ENCODE data around the gene CRYGN.

Gene CRYGN

DNA sequence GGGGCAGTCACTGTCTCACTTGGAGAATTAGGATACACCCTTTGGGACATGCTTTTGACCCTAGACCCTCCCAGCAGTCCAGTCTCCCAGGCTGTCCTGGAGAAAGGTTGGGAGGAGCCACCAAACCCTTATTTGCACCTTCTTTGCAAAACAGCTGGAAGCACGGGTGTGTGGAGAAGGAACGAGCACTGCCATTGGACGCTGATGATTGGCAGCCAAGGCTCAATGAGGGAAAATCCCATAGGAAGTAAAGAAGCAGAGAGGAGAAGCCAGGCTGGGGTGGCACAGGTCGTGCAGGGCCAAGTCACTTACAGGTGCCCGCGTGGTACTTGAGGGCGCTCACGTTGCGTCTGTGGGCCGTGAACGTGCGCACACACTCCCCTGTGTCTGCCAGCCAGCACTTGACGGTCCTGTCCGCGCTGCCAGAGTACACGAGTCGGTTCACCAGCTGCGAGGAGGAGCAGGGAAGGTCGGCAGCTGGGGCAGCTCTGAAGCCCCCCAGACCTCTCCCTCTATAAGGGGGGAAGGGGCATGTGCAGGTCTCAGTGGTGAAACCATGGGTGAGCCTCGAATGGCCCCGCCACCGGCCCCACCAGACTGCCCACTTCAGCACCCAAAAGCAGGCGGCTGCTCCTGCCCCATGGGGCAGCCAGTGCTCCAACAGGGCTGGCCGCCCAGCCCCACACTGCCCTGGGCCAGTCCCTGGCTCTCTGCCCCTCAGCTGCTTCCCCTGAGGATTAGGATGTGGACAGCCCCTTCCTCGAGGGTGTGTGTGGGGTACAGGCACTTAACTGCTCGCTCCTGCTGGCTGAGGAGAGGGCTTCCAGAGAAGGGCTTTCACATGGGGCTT is 54.9 kb downstream of the CRYGN start:
- Histone ChIP-seq H2AFZ (ENCODE audit: low read depth, low read length) (no peak overlapping the region), H3K9ac (ENCODE audit: low read depth, low read length) (no peak overlapping the region), H3K4me3 (ENCODE audit: low read depth in 1 of 2, low read length in 2 of 2) (no peak overlapping the region), H3K27me3 (ENCODE audit: insufficient read depth, low read length, poor library complexity) (no peaks in the 10 kb centered on the region), H3K79me2 (ENCODE audit: insufficient read depth, low read length) (no peaks in the 10 kb centered on the region), H3K4me2 (ENCODE audit: insufficient read depth, low read length) (no peak overlapping the region), H4K20me1 (ENCODE audit: insufficient read depth, low read length) (no peaks in the 10 kb centered on the region), H3K9me3 (ENCODE audit: insufficient read depth, low read length, severe bottlenecking) (no peaks in the 10 kb centered on the region), H3K27ac (ENCODE audit: low read length) (no peak overlapping the region), H3K36me3 (ENCODE audit: insufficient read depth, low read length) (no peaks in the 10 kb centered on the region), H3K4me1 (ENCODE audit: insufficient read depth, low read length) (no peaks in the 10 kb centered on the region)
- no peak for TF ChIP-seq EZH2 (IDR thresholded peaks at IDR 0.05; ENCODE audit: borderline replicate concordance, low read depth, low read length, severe bottlenecking)
- TF ChIP-seq, protein P1, sequence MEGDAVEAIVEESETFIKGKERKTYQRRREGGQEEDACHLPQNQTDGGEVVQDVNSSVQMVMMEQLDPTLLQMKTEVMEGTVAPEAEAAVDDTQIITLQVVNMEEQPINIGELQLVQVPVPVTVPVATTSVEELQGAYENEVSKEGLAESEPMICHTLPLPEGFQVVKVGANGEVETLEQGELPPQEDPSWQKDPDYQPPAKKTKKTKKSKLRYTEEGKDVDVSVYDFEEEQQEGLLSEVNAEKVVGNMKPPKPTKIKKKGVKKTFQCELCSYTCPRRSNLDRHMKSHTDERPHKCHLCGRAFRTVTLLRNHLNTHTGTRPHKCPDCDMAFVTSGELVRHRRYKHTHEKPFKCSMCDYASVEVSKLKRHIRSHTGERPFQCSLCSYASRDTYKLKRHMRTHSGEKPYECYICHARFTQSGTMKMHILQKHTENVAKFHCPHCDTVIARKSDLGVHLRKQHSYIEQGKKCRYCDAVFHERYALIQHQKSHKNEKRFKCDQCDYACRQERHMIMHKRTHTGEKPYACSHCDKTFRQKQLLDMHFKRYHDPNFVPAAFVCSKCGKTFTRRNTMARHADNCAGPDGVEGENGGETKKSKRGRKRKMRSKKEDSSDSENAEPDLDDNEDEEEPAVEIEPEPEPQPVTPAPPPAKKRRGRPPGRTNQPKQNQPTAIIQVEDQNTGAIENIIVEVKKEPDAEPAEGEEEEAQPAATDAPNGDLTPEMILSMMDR (IDR thresholded peaks at IDR 0.05; ENCODE audit: borderline replicate concordance, extremely low read depth, low read length, poor library complexity, severe bottlenecking), result no peak
- DNase-seq, result no peak
- ATAC-seq (ENCODE audit: insufficient read depth, low read depth), result no peak

DNA sequence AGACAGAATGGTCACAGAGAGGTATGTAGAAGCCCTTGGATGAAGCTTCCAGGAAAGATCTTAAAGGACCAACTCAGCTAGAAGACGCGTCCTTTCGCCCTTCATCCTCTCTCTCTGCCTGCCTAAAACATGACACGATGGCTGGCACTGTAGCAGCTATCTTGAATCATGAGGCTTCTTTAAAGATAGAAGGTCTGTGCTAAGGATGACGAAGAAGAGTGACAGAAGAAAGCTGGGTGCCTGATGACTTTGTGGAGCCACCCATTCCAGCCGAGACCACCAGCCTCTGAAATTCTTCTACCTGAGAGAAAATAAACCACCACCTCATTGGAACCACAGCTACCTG is 55.6 kb downstream of the CRYGN start:
- Histone ChIP-seq H3K27ac (ENCODE audit: low read length) (no peak overlapping the region), H3K4me2 (ENCODE audit: insufficient read depth, low read length) (no peak overlapping the region), H3K9ac (ENCODE audit: low read depth, low read length) (no peak overlapping the region), H3K9me3 (ENCODE audit: insufficient read depth, low read length, severe bottlenecking) (no peaks in the 10 kb centered on the region), H3K27me3 (ENCODE audit: insufficient read depth, low read length, poor library complexity) (no peaks in the 10 kb centered on the region), H4K20me1 (ENCODE audit: insufficient read depth, low read length) (no peaks in the 10 kb centered on the region), H3K79me2 (ENCODE audit: insufficient read depth, low read length) (no peaks in the 10 kb centered on the region), H3K4me3 (ENCODE audit: low read depth in 1 of 2, low read length in 2 of 2) (no peak overlapping the region), H3K36me3 (ENCODE audit: insufficient read depth, low read length) (peaks cover 6% of the 10 kb centered on the region; the same call in 1 of the 2 replicates), H3K4me1 (ENCODE audit: insufficient read depth, low read length) (no peaks in the 10 kb centered on the region), H2AFZ (ENCODE audit: low read depth, low read length) (no peak overlapping the region)
- DNase-seq (no peak), ATAC-seq (ENCODE audit: insufficient read depth, low read depth) (no peak)
- TF ChIP-seq, protein P1 (IDR thresholded peaks at IDR 0.05; ENCODE audit: borderline replicate concordance, extremely low read depth, low read length, poor library complexity, severe bottlenecking), result no peak
- TF ChIP-seq EZH2 (IDR thresholded peaks at IDR 0.05; ENCODE audit: borderline replicate concordance, low read depth, low read length, severe bottlenecking), result no peak

DNA sequence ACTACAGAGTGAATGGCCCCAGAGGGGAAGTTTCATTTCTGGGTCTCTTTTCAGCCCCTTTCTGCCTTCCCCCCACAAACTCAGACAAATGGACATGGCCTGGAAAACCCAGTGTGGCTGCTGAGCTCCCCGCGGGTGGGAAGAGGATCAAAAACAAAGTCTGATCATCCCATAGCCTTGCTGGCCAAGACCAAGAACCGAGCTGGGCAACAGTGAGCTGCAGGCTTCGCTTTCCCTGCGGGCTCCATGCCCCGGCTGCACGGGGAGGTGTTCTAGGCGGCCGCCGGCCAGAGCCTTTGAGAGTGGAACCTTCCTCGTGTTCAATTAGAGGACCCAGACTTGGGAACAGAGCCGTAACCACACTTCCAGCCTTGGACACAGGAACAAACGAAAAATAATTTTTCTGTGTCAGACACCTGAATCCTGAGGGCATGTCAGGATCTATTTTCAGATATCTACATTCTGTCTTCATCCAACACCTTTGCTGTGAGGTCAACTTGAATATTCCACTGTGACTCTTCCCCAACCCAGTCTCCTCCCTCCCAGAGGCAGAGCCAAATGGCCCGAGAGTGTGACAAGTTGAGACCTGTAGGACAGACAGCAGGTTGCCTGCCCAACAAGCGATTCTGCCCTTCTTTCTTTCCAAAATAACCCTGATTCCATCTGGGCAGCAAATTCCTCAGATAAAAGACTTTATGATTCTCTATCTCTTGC is 56.1 kb downstream of the CRYGN start:
- no peak for DNase-seq
- Histone ChIP-seq H3K9ac (ENCODE audit: low read depth, low read length) (no peak overlapping the region), H3K27ac (ENCODE audit: low read length) (no peak overlapping the region)

More for the DNA sequence above, 56.1 kb downstream of the CRYGN start:
- H4K20me1 ChIP-seq (ENCODE audit: insufficient read depth, low read length), result no peaks in the 10 kb centered on the region
- H3K9me3 ChIP-seq (ENCODE audit: insufficient read depth, low read length, severe bottlenecking), result no peaks in the 10 kb centered on the region
- no peaks in the 10 kb centered on the region for H3K27me3 ChIP-seq (ENCODE audit: insufficient read depth, low read length, poor library complexity)
- H3K4me2 ChIP-seq (ENCODE audit: insufficient read depth, low read length), result no peak overlapping the region
- H3K4me1 ChIP-seq (ENCODE audit: insufficient read depth, low read length), result no peaks in the 10 kb centered on the region
- H3K79me2 ChIP-seq (ENCODE audit: insufficient read depth, low read length), result no peaks in the 10 kb centered on the region
- H3K36me3 ChIP-seq (ENCODE audit: insufficient read depth, low read length), result peaks cover 11% of the 10 kb centered on the region; the same call in 1 of the 2 replicates
- H2AFZ ChIP-seq (ENCODE audit: low read depth, low read length), result no peak overlapping the region
- no peak for TF ChIP-seq EZH2 (IDR thresholded peaks at IDR 0.05; ENCODE audit: borderline replicate concordance, low read depth, low read length, severe bottlenecking)
- TF ChIP-seq, protein P1 (IDR thresholded peaks at IDR 0.05; ENCODE audit: borderline replicate concordance, extremely low read depth, low read length, poor library complexity, severe bottlenecking), result no peak
- H3K4me3 ChIP-seq (ENCODE audit: low read depth in 1 of 2, low read length in 2 of 2), result no peak overlapping the region
- ATAC-seq (ENCODE audit: insufficient read depth, low read depth), result no peak

All from DND-41 (cell line).